Endothelial cell of umbilical vein (primary cell): ENCODE measurements around the gene MAPK8. TPM values are rescaled to one million over a fixed set of nuclear protein-coding genes. Genes with fewer than 3 reads are reported as not detected.

ENCODE experiments used
- BruUV-seq: library from RNA; stranded (reverse); fragments of 400-500 nt; replicated peaks from 2 replicates; lab custom pipeline; 2021; lab: Mats Ljungman, UMichigan
- CTCF ChIA-PET: fragments of 300-600, 350-600 bp; sonication (Branson Sonifier 250); formaldehyde crosslinking; loops from one replicate; lab custom pipeline; 2021; ENCODE audit warnings: antibody characterized with exemption, inconsistent platforms; lab: Charles Lee
- POLR2A ChIA-PET: fragments of 300-600, 350-600 bp; sonication (Branson Sonifier 250); formaldehyde crosslinking; loops from one replicate; lab custom pipeline; 2021; ENCODE audit warnings: antibody characterized with exemption, inconsistent platforms; lab: Charles Lee
- DNase-seq: peaks from one replicate; pipeline ENCODE4 v3.0.0-alpha.2; 2011; ENCODE audit warnings: low read depth, low spot score
- FAIRE-seq: peaks from 2 replicates; lab custom pipeline; 2011; peaks lifted over from hg19 to GRCh38; lab: Jason Lieb, UNC
- H2AFZ ChIP-seq: 2 replicates; pipeline ENCODE4 v1.6.0; 2012; ENCODE audit warnings: low read depth, low read length, control low read depth, inconsistent platforms
- H3K27ac ChIP-seq: 2 replicates; pipeline ENCODE4 v1.5.1; 2011; ENCODE audit warnings: low read depth, mild to moderate bottlenecking, control low read depth, low read length, moderate library complexity; ENCODE audit not compliant: insufficient read depth
- H3K27me3 ChIP-seq, 2 experiments: 2 replicates each; pipeline versions ENCODE4 v1.6.0 to v1.6.1; 2011; ENCODE audit warnings: low read length in 2 of 2, mixed read lengths in 1 of 2; ENCODE audit not compliant: control insufficient read depth in 2 of 2, insufficient read depth in 2 of 2
- H3K36me3 ChIP-seq, 2 experiments: 2 replicates in 1 of 2; 3 replicates in 1 of 2; pipeline ENCODE4 v1.5.1; 2011; ENCODE audit warnings: low read length in 2 of 2, mild to moderate bottlenecking in 1 of 2, moderate library complexity in 1 of 2; ENCODE audit not compliant: control insufficient read depth in 2 of 2, insufficient read depth in 2 of 2; ENCODE audit errors: extremely low read depth in 1 of 2
- H3K4me1 ChIP-seq: 3 replicates; pipeline ENCODE4 v1.5.1; 2011; ENCODE audit warnings: mild to moderate bottlenecking, low read length; ENCODE audit not compliant: control insufficient read depth, insufficient read depth; ENCODE audit errors: extremely low read depth
- H3K4me2 ChIP-seq: 2 replicates; pipeline ENCODE4 v1.6.1; 2011; ENCODE audit warnings: low read length, control low read depth, mixed read lengths; ENCODE audit not compliant: insufficient read depth
- H3K4me3 ChIP-seq, 3 experiments: fragments of 200-600 bp in 1 of 3; sonication (generic), shearing (Covaris generic) in 1 of 3; replicated peaks in 1 of 3; 2 replicates each; pipeline ENCODE4 v1.5.1; 2011 to 2016; ENCODE audit warnings: control low read depth in 3 of 3, low read length in 3 of 3, mild to moderate bottlenecking in 2 of 3, inconsistent platforms in 1 of 3, low read depth in 1 of 3, moderate library complexity in 1 of 3; ENCODE audit not compliant: insufficient read depth in 1 of 3
- H3K79me2 ChIP-seq: 2 replicates; pipeline ENCODE4 v1.6.0; 2012; ENCODE audit warnings: low read length, inconsistent platforms; ENCODE audit not compliant: control insufficient read depth, insufficient read depth
- H3K9ac ChIP-seq: replicated peaks from 2 replicates; pipeline ENCODE3; 2011; ENCODE audit warnings: low read length, control low read depth; ENCODE audit not compliant: insufficient read depth; ENCODE audit errors: extremely low read depth
- H3K9me1 ChIP-seq: replicated peaks from 3 replicates; pipeline ENCODE4 v1.6.0; 2011; ENCODE audit warnings: mild to moderate bottlenecking, low read length; ENCODE audit not compliant: control insufficient read depth, insufficient read depth; ENCODE audit errors: extremely low read depth
- H3K9me3 ChIP-seq: replicated peaks from 2 replicates; pipeline ENCODE4 v1.5.1; 2012; ENCODE audit warnings: low read length, inconsistent platforms; ENCODE audit not compliant: control insufficient read depth, insufficient read depth
- H4K20me1 ChIP-seq: replicated peaks from 2 replicates; pipeline ENCODE3; 2011; ENCODE audit warnings: mild to moderate bottlenecking, low read length; ENCODE audit not compliant: control insufficient read depth, insufficient read depth; ENCODE audit errors: extremely low read depth
- EZH2 ChIP-seq: IDR thresholded peaks from 2 replicates; pipeline ENCODE4 v1.6.1; 2012; ENCODE audit warnings: borderline replicate concordance, low read depth, mild to moderate bottlenecking, moderate library complexity, low read length, inconsistent platforms; ENCODE audit not compliant: severe bottlenecking
- FOS ChIP-seq: IDR thresholded peaks from 2 replicates; pipeline ENCODE4 v1.6.1; 2011; ENCODE audit warnings: mild to moderate bottlenecking, low read length, moderate library complexity, borderline replicate concordance; ENCODE audit not compliant: insufficient read depth
- GATA2 ChIP-seq: IDR thresholded peaks from 2 replicates; pipeline ENCODE4 v1.7.0; 2011; ENCODE audit warnings: low read depth, mild to moderate bottlenecking, moderate library complexity, mixed read lengths, low read length; ENCODE audit not compliant: insufficient read length, insufficient read depth
- JUN ChIP-seq: IDR thresholded peaks from 2 replicates; pipeline ENCODE4 v1.6.1; 2011; ENCODE audit warnings: borderline replicate concordance, low read depth; ENCODE audit not compliant: insufficient read length, insufficient read depth
- MYC ChIP-seq: IDR thresholded peaks from one replicate; pipeline ENCODE4 v1.6.1; 2011; ENCODE audit warnings: mild to moderate bottlenecking, low read depth, low read length
- POLR2A ChIP-seq: IDR thresholded peaks from 2 replicates; pipeline ENCODE4 v1.6.1; 2012; ENCODE audit warnings: low read depth, mild to moderate bottlenecking, control low read depth, low read length
- POLR2AphosphoS5 ChIP-seq: IDR thresholded peaks from 2 replicates; pipeline ENCODE4 v1.6.1; 2012; ENCODE audit warnings: low read depth, mild to moderate bottlenecking, control low read depth, low read length, moderate library complexity; ENCODE audit not compliant: insufficient read depth
- dilution Hi-C: fragments of 300-500 bp; cut with MboI; formaldehyde crosslinking; loops from one replicate; pipeline ENCODE4 v1.15.0; 2019; ENCODE audit warnings: low sequenced_read_pairs; ENCODE audit not compliant: extremely low pct_ligation_motif_present
- intact Hi-C: fragments of 100-400 bp; cut with micrococcal nuclease; formaldehyde crosslinking; loops from one replicate; pipeline ENCODE4 v1.10.0; 2022
- polyA plus RNA-seq, 4 experiments: library from polyadenylated mRNA; depleted of rRNA in 3 of 4; stranded (reverse) in 3 of 4; unstranded in 1 of 4; fragments of >200 nt; gene quantifications; 2 replicates each; pipeline versions ENCODE4 v1.2.1 to v1.2.3, GENCODE V29; 2011 to 2012; ENCODE audit warnings: missing spikeins in 1 of 4
- total RNA-seq: library from RNA; stranded (reverse); gene quantifications from 2 replicates; pipeline ENCODE4 v1.2.3, GENCODE V29; 2021
- TF ChIP-seq, protein P1 (sequence below), 2 donors: IDR thresholded peaks; 1 replicate in 1 of 2; 2 replicates in 1 of 2; pipeline ENCODE4 v1.5.1; 2011; ENCODE audit warnings: low read length in 2 of 2, mild to moderate bottlenecking in 2 of 2, moderate library complexity in 2 of 2, control low read depth in 1 of 2, inconsistent platforms in 1 of 2, low read depth in 1 of 2; ENCODE audit not compliant: insufficient read depth in 1 of 2; ENCODE audit errors: extremely low read depth in 1 of 2

Gene MAPK8
- total and polyA plus RNA-seq, 2 donors (not counting 3 experiments of a cell fraction or from before 2014, with no cell fraction given) = 25.3 to 56.2 TPM

DNA sequence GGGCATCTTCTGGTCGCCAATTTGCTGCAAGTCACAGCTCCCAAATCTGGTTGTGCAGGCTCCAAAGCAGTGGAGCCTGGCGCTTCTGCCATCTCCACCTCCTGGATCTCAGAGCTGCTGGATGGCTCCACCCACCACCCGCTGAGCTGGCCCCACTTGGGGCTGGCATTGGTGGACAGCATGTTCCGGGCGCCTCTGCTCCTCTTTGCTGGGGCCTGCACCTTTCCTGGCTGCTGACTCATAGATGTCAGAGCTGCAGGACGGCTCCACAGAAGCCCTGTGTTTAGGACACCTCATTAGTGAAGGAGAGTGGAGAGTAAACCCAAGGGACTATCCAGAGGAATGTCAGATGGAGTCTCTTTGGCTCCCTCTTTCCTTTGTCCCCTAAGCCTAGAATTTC is 27.4 kb downstream of the MAPK8 start:
- no peaks in the 10 kb centered on the region for H3K9me3 ChIP-seq
- FAIRE-seq (no peak), DNase-seq (no peak)
- dilution Hi-C loops = no loop called here
- no peaks in the 10 kb centered on the region for H3K9me1 ChIP-seq
- H3K4me2 ChIP-seq = no peak overlapping the region
- H3K79me2 ChIP-seq = peaks cover 16% of the 10 kb centered on the region
- no peaks in the 10 kb centered on the region for H3K4me1 ChIP-seq
- H4K20me1 ChIP-seq = no peaks in the 10 kb centered on the region
- intact Hi-C loops = no loop called here
- ChIA-PET POLR2A (no interaction called here), CTCF (interaction anchor here (0.8 to 2.1 kb wide), 2 partner anchors 14 to 322 kb away, joined by 3 to 4 read pairs; no protein-coding TSS in a partner anchor)
- no peak overlapping the region for H2AFZ ChIP-seq
- no peaks in the 10 kb centered on the region for H3K27me3 ChIP-seq
- H3K9ac ChIP-seq = no peak overlapping the region
- no peaks in the 10 kb centered on the region for H3K36me3 ChIP-seq
- H3K4me3 ChIP-seq = no peak overlapping the region
- no TSS peak for BruUV-seq
- no peak overlapping the region for H3K27ac ChIP-seq
- TF ChIP-seq GATA2 (no peak), EZH2 (no peak), FOS (no peak)
- TF ChIP-seq, protein P1, sequence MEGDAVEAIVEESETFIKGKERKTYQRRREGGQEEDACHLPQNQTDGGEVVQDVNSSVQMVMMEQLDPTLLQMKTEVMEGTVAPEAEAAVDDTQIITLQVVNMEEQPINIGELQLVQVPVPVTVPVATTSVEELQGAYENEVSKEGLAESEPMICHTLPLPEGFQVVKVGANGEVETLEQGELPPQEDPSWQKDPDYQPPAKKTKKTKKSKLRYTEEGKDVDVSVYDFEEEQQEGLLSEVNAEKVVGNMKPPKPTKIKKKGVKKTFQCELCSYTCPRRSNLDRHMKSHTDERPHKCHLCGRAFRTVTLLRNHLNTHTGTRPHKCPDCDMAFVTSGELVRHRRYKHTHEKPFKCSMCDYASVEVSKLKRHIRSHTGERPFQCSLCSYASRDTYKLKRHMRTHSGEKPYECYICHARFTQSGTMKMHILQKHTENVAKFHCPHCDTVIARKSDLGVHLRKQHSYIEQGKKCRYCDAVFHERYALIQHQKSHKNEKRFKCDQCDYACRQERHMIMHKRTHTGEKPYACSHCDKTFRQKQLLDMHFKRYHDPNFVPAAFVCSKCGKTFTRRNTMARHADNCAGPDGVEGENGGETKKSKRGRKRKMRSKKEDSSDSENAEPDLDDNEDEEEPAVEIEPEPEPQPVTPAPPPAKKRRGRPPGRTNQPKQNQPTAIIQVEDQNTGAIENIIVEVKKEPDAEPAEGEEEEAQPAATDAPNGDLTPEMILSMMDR (IDR thresholded peaks at IDR 0.05; ENCODE audit: extremely low read depth in 1 of 2, insufficient read depth in 1 of 2, low read depth in 1 of 2, low read length in 2 of 2) = no peak

DNA sequence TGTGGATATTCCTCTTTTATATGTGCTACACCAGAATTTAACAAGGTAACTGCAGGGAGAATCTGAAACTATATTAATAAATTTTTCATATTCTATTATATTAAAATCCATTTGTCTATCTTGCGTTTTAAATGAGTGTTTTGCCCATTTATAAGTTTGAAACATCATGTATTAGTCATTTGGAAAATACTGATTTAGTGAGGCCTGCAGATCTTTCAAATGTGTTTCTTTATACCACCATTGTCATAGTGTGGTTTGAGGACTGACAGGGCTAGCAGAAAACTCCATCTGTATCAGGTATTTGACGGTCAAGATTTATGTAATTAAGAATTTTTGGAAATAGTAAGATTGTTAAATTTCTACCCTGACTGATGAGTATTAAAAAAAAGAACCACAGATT is 29.3 kb downstream of the MAPK8 start:
- Histone ChIP-seq H3K27me3 (no peaks in the 10 kb centered on the region), H3K9ac (no peak overlapping the region), H3K4me1 (no peaks in the 10 kb centered on the region), H2AFZ (no peak overlapping the region), H3K79me2 (peaks cover 12% of the 10 kb centered on the region), H3K36me3 (no peaks in the 10 kb centered on the region), H3K9me3 (no peaks in the 10 kb centered on the region), H3K4me2 (no peak overlapping the region), H3K9me1 (no peaks in the 10 kb centered on the region), H4K20me1 (no peaks in the 10 kb centered on the region), H3K27ac (no peak overlapping the region), H3K4me3 (no peak overlapping the region)
- TF ChIP-seq POLR2A (no peak), MYC (no peak), JUN (no peak), POLR2AphosphoS5 (no peak)
- intact Hi-C loops (no loop called here), dilution Hi-C loops (no loop called here)
- no peak for FAIRE-seq
- DNase-seq = no peak
- BruUV-seq = no TSS peak
- CTCF ChIA-PET = interaction anchor here (0.9 kb wide), 1 partner anchor 26 kb away, joined by 3 read pairs; no protein-coding TSS in a partner anchor
- POLR2A ChIA-PET = no interaction called here
